Trophoblast cell (in vitro differentiated cells and primary cell): ENCODE measurements around the gene ADARB1.

Experiments used
- DNase-seq, 2 donors: peaks; one replicate each; pipeline ENCODE4 v3.0.0-alpha.2; 2016
- H2AFZ ChIP-seq: 2 replicates; pipeline ENCODE4 v1.6.1; 2013; ENCODE audit warnings: low read length, moderate library complexity, mild to moderate bottlenecking; ENCODE audit not compliant: insufficient read depth, poor library complexity
- H2AK5ac ChIP-seq: 2 replicates; pipeline ENCODE4 v1.6.1; 2013; ENCODE audit warnings: mild to moderate bottlenecking, low read length
- H2BK120ac ChIP-seq: 2 replicates; pipeline ENCODE4 v1.6.1; 2013; ENCODE audit warnings: low read length, mild to moderate bottlenecking, moderate library complexity; ENCODE audit not compliant: insufficient read depth, poor library complexity
- H2BK12ac ChIP-seq: 2 replicates; pipeline ENCODE4 v1.6.1; 2013; ENCODE audit warnings: mild to moderate bottlenecking, low read length, moderate library complexity
- H2BK5ac ChIP-seq: 2 replicates; pipeline ENCODE4 v1.6.1; 2013; ENCODE audit warnings: low read length, low read depth, moderate library complexity, mild to moderate bottlenecking; ENCODE audit not compliant: poor library complexity
- H3K14ac ChIP-seq: 2 replicates; pipeline ENCODE4 v1.6.1; 2013; ENCODE audit warnings: mild to moderate bottlenecking, low read length
- H3K18ac ChIP-seq: 2 replicates; pipeline ENCODE4 v1.6.1; 2013; ENCODE audit warnings: mild to moderate bottlenecking, low read length
- H3K23ac ChIP-seq: 2 replicates; pipeline ENCODE4 v1.6.1; 2013; ENCODE audit warnings: low read length
- H3K27ac ChIP-seq: 2 replicates; pipeline ENCODE4 v1.5.1; 2013; ENCODE audit warnings: low read depth, mild to moderate bottlenecking, inconsistent platforms, low read length, moderate library complexity
- H3K27me3 ChIP-seq: 2 replicates; pipeline ENCODE4 v1.6.1; 2013; ENCODE audit warnings: inconsistent platforms, mild to moderate bottlenecking, low read length, moderate library complexity; ENCODE audit not compliant: insufficient read depth
- H3K36me3 ChIP-seq, 2 experiments: 1 replicate in 1 of 2; 2 replicates in 1 of 2; pipeline ENCODE4 v1.6.1; 2013; ENCODE audit warnings: low read length in 2 of 2, mild to moderate bottlenecking in 2 of 2, moderate library complexity in 1 of 2; ENCODE audit not compliant: insufficient read depth in 2 of 2, control insufficient read depth in 1 of 2
- H3K4ac ChIP-seq: 2 replicates; pipeline ENCODE4 v1.6.1; 2013; ENCODE audit warnings: low read depth, mild to moderate bottlenecking, low read length, moderate library complexity
- H3K4me1 ChIP-seq, 2 experiments: 1 replicate in 1 of 2; 2 replicates in 1 of 2; pipeline ENCODE4 v1.6.1; 2013; ENCODE audit warnings: low read length in 2 of 2, mild to moderate bottlenecking in 2 of 2, moderate library complexity in 1 of 2; ENCODE audit not compliant: insufficient read depth in 2 of 2, control insufficient read depth in 1 of 2
- H3K4me2 ChIP-seq: 2 replicates; pipeline ENCODE4 v1.6.1; 2013; ENCODE audit warnings: inconsistent platforms, mild to moderate bottlenecking, low read length, moderate library complexity
- H3K4me3 ChIP-seq: 2 replicates; pipeline ENCODE4 v1.5.1; 2013; ENCODE audit warnings: mild to moderate bottlenecking, low read depth, low read length, inconsistent platforms
- H3K79me1 ChIP-seq: one replicate; pipeline ENCODE4 v1.6.1; 2013; ENCODE audit warnings: low read length
- H3K79me2 ChIP-seq: 2 replicates; pipeline ENCODE4 v1.6.1; 2013; ENCODE audit warnings: low read length, mild to moderate bottlenecking; ENCODE audit not compliant: control insufficient read depth, insufficient read depth, poor library complexity
- H3K9ac ChIP-seq: 2 replicates; pipeline ENCODE4 v1.6.1; 2013; ENCODE audit warnings: mild to moderate bottlenecking, low read length
- H3K9me3 ChIP-seq: 2 replicates; pipeline ENCODE4 v1.6.1; 2013; ENCODE audit warnings: low read depth, mild to moderate bottlenecking, control low read depth, inconsistent platforms, low read length; ENCODE audit not compliant: insufficient read depth
- H4K12ac ChIP-seq: 2 replicates; pipeline ENCODE4 v1.6.1; 2013; ENCODE audit warnings: low read depth, mild to moderate bottlenecking, low read length, moderate library complexity
- H4K8ac ChIP-seq: 2 replicates; pipeline ENCODE4 v1.6.1; 2013; ENCODE audit warnings: low read depth, mild to moderate bottlenecking, low read length, moderate library complexity
- H4K91ac ChIP-seq: one replicate; pipeline ENCODE4 v1.6.1; 2013; ENCODE audit warnings: low read depth, mild to moderate bottlenecking, low read length, moderate library complexity
- WGBS: extraction: QIAGEN DNeasy Blood & Tissue Kit; methylation state at CpG from one replicate; pipeline ENCODE4 v1.1.7; 2013; ENCODE audit warnings: missing lambda C conversion rate; ENCODE audit not compliant: insufficient read length, insufficient coverage; ENCODE audit errors: extremely low coverage; 5-methylcytosine and 5-hydroxymethylcytosine counted together

The ADARB1 gene

GRCh38 chr21:45269861-45270260 lies 195.5 kb downstream of the ADARB1 start:
- Histone ChIP-seq H3K4me3 (no peak overlapping the region), H3K27ac (no peak overlapping the region), H2BK12ac (no peak overlapping the region), H2AK5ac (no peak overlapping the region), H3K9me3 (peaks cover 2% of the 10 kb centered on the region), H3K4me1 (no peaks in the 10 kb centered on the region), H2AFZ (no peak overlapping the region), H3K18ac (no peak overlapping the region), H3K79me2 (no peaks in the 10 kb centered on the region), H3K79me1 (no peaks in the 10 kb centered on the region), H4K12ac (no peak overlapping the region), H3K14ac (no peak overlapping the region), H3K23ac (no peak overlapping the region), H3K4ac (no peak overlapping the region), H2BK5ac (no peak overlapping the region), H3K27me3 (no peaks in the 10 kb centered on the region), H3K36me3 (peaks cover 41 to 45% of the 10 kb centered on the region in 2 experiments), H3K9ac (no peak overlapping the region), H4K91ac (no peak overlapping the region), H4K8ac (no peak overlapping the region), H3K4me2 (no peak overlapping the region), H2BK120ac (no peak overlapping the region)
- no peak for DNase-seq
- no CpG with 5 or more reads among the region's 13 CpGs for WGBS

- H3K79me2 ChIP-seq, result no peaks in the 10 kb centered on the region
- H3K4me1 ChIP-seq, result no peaks in the 10 kb centered on the region
- no peak for DNase-seq
- no peak overlapping the region for H4K91ac ChIP-seq
- no peak overlapping the region for H3K4me3 ChIP-seq
- no peak overlapping the region for H3K23ac ChIP-seq
- H2AK5ac ChIP-seq, result no peak overlapping the region
- H4K8ac ChIP-seq, result no peak overlapping the region
- H3K36me3 ChIP-seq, result peaks cover 36 to 43% of the 10 kb centered on the region in 2 experiments
- peaks cover 2% of the 10 kb centered on the region for H3K9me3 ChIP-seq
- no CpG with 5 or more reads among the region's 13 CpGs for WGBS
- H3K79me1 ChIP-seq, result no peaks in the 10 kb centered on the region
- H3K27me3 ChIP-seq, result no peaks in the 10 kb centered on the region
- no peak overlapping the region for H4K12ac ChIP-seq
- no peak overlapping the region for H3K9ac ChIP-seq
- no peak overlapping the region for H3K4ac ChIP-seq
- H3K14ac ChIP-seq, result no peak overlapping the region
- no peak overlapping the region for H2BK120ac ChIP-seq
- H2AFZ ChIP-seq, result no peak overlapping the region
- no peak overlapping the region for H3K4me2 ChIP-seq
- peak overlapping the region; percentile 58 for H3K18ac ChIP-seq
- no peak overlapping the region for H2BK12ac ChIP-seq
- H2BK5ac ChIP-seq, result no peak overlapping the region
- no peak overlapping the region for H3K27ac ChIP-seq
Observed at GRCh38 chr21:45270306-45270821, 196.0 kb downstream of the ADARB1 start.
